Daoy (cell line): ENCODE results near the gene TMEM144. TPM values are rescaled to one million over a fixed set of nuclear protein-coding genes. Genes with fewer than 3 reads are reported as not detected.
"Not testable (repeated sequence)": the region's sequence is repeated elsewhere in the genome, so short reads cannot be mapped to it uniquely, and the experiment has no call there.

Source experiments
- DNase-seq: peaks from one replicate; pipeline ENCODE4 v3.0.0-alpha.2; 2015; ENCODE audit warnings: low read depth
- total RNA-seq: library from RNA; depleted of rRNA; stranded (reverse); fragments of >200 nt; shearing (Covaris generic); gene quantifications from 2 replicates; pipeline ENCODE4 v1.2.3, GENCODE V29; 2014

Gene TMEM144
- total RNA-seq, 1 experiment from 2014 or later: 2.3 TPM

- DNase-seq: no peak
Observed at GRCh38 chr4:158190718-158191117, 19.6 kb upstream of the TMEM144 start.

- DNase-seq: no peak
Observed at GRCh38 chr4:158192439-158193158, 17.7 kb upstream of the TMEM144 start.

- no peak for DNase-seq
Observed at GRCh38 chr4:158193171-158193749, 17.0 kb upstream of the TMEM144 start.

GRCh38 chr4:158195297-158195696 is 15.0 kb upstream of the TMEM144 start:
- DNase-seq: no peak

- no peak for DNase-seq
Observed at GRCh38 chr4:158197194-158197776, 13.0 kb upstream of the TMEM144 start.

- no peak for DNase-seq
Observed at GRCh38 chr4:158200214-158200613, 10.1 kb upstream of the TMEM144 start.

GRCh38 chr4:158201322-158201721 is 9.0 kb upstream of the TMEM144 start:
- no peak for DNase-seq

- DNase-seq: no peak
Observed at GRCh38 chr4:158201876-158202275, 8.4 kb upstream of the TMEM144 start.

- no peak for DNase-seq
Observed at GRCh38 chr4:158202481-158202880, 7.8 kb upstream of the TMEM144 start.

GRCh38 chr4:158203436-158203835 is 6.8 kb upstream of the TMEM144 start:
- DNase-seq: no peak

- DNase-seq: no peak
Observed at GRCh38 chr4:158203929-158204328, 6.4 kb upstream of the TMEM144 start.

GRCh38 chr4:158208963-158209640 is 1.2 kb upstream of the TMEM144 start:
- no peak for DNase-seq

GRCh38 chr4:158211222-158211621 is 936 bp downstream of the TMEM144 start:
- no peak for DNase-seq

GRCh38 chr4:158213466-158213865 is 3.2 kb downstream of the TMEM144 start:
- no peak for DNase-seq

GRCh38 chr4:158214856-158215255 is 4.6 kb downstream of the TMEM144 start:
- no peak for DNase-seq

GRCh38 chr4:158217763-158218162 is 7.5 kb downstream of the TMEM144 start:
- no peak for DNase-seq

GRCh38 chr4:158219623-158220022 is 9.3 kb downstream of the TMEM144 start:
- DNase-seq: no peak

- DNase-seq: not testable (repeated sequence)
Observed at GRCh38 chr4:158224318-158224717, 14.0 kb downstream of the TMEM144 start.

GRCh38 chr4:158224999-158225398 is 14.7 kb downstream of the TMEM144 start:
- DNase-seq: not testable (repeated sequence)

GRCh38 chr4:158227880-158228279 is 17.6 kb downstream of the TMEM144 start:
- DNase-seq: not testable (repeated sequence)

- DNase-seq: not testable (repeated sequence)
Observed at GRCh38 chr4:158228399-158228798, 18.1 kb downstream of the TMEM144 start.

GRCh38 chr4:158229768-158230167 is 19.5 kb downstream of the TMEM144 start:
- DNase-seq: no peak

GRCh38 chr4:158234671-158235070 is 24.4 kb downstream of the TMEM144 start:
- no peak for DNase-seq
